Fibroblast of skin of back (primary cell): ENCODE measurements around the gene MAGEB17.
"Not testable (repeated sequence)": the region's sequence is repeated elsewhere in the genome, so short reads cannot be mapped to it uniquely, and the experiment has no call there.

Experiments used
- DNase-seq: peaks from one replicate; pipeline ENCODE4 v3.0.0-alpha.2; 2013

The MAGEB17 gene

GRCh38 chrX:16156692-16157331 lies 10.5 kb upstream of the MAGEB17 start:
- no peak for DNase-seq

- peak; percentile 91 for DNase-seq
Observed at GRCh38 chrX:16160729-16161128, 6.6 kb upstream of the MAGEB17 start.

- DNase-seq: not testable (repeated sequence)
Observed at GRCh38 chrX:16161173-16161572, 6.1 kb upstream of the MAGEB17 start.

GRCh38 chrX:16162391-16162790 lies 4.9 kb upstream of the MAGEB17 start:
- no peak for DNase-seq

- no peak for DNase-seq
Observed at GRCh38 chrX:16164748-16165147, 2.5 kb upstream of the MAGEB17 start.

GRCh38 chrX:16171039-16171438 lies 3.8 kb downstream of the MAGEB17 start:
- DNase-seq: no peak

GRCh38 chrX:16171944-16172343 lies 4.7 kb downstream of the MAGEB17 start:
- DNase-seq: no peak

- no peak for DNase-seq
Observed at GRCh38 chrX:16172391-16172790, 5.1 kb downstream of the MAGEB17 start.

- no peak for DNase-seq
Observed at GRCh38 chrX:16175329-16176061, 8.2 kb downstream of the MAGEB17 start.

- no peak for DNase-seq
Observed at GRCh38 chrX:16177260-16177659, 10.0 kb downstream of the MAGEB17 start.

- DNase-seq: not testable (repeated sequence)
Observed at GRCh38 chrX:16183843-16184242, 16.6 kb downstream of the MAGEB17 start.

- DNase-seq: peak; percentile 90
Observed at GRCh38 chrX:16185725-16186136, 18.4 kb downstream of the MAGEB17 start.

- no peak for DNase-seq
Observed at GRCh38 chrX:16186380-16187007, 19.2 kb downstream of the MAGEB17 start.

- peak; percentile 6 for DNase-seq
Observed at GRCh38 chrX:16187024-16187760, 19.9 kb downstream of the MAGEB17 start.

GRCh38 chrX:16188687-16189086 lies 21.4 kb downstream of the MAGEB17 start:
- peak; percentile 39 for DNase-seq

- DNase-seq: no peak
Observed at GRCh38 chrX:16191605-16192004, 24.3 kb downstream of the MAGEB17 start.

GRCh38 chrX:16196829-16197228 lies 29.5 kb downstream of the MAGEB17 start:
- DNase-seq: peak; percentile 27

GRCh38 chrX:16199343-16199742 lies 32.1 kb downstream of the MAGEB17 start:
- no peak for DNase-seq

GRCh38 chrX:16202943-16203342 lies 35.7 kb downstream of the MAGEB17 start:
- no peak for DNase-seq

GRCh38 chrX:16204538-16204937 lies 37.3 kb downstream of the MAGEB17 start:
- no peak for DNase-seq

GRCh38 chrX:16205840-16206239 lies 38.6 kb downstream of the MAGEB17 start:
- DNase-seq: no peak

- no peak for DNase-seq
Observed at GRCh38 chrX:16207634-16208033, 40.4 kb downstream of the MAGEB17 start.

- no peak for DNase-seq
Observed at GRCh38 chrX:16208601-16209000, 41.3 kb downstream of the MAGEB17 start.
